Measurements from ENCODE around the gene AADAC.
"Not testable (repeated sequence)": the region's sequence is repeated elsewhere in the genome, so short reads cannot be mapped to it uniquely, and the experiment has no call there.

Gene AADAC

DNA sequence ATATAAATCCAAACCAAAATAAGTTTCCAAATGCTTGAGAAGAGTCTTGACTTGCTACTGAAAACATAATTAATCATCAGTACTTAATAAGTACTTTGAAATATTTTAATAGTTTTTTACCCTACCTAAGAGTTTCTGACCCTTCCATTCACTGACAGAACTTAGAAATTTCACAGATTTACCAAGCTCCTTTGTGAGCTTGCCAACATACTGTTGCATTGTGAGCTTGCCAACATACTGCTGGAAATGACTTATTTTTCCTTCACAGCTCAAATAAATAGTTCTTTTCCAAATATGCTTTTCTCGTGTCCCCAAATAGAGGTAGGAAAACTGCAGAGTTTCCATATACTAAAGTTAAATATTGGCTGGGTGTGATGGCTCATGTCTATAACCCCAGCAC lies 9.6 kb upstream of the AADAC start:
- Histone ChIP-seq H4K91ac (ENCODE audit: low read depth, low read length) (no peak overlapping the region), H3K27me3 (ENCODE audit: insufficient read depth, low read length) (no peaks in the 10 kb centered on the region), H3K79me1 (ENCODE audit: low read length) (no peaks in the 10 kb centered on the region), H2AK5ac (ENCODE audit: low read length) (no peak overlapping the region), H4K12ac (ENCODE audit: low read depth, low read length) (no peak overlapping the region), H3K4ac (ENCODE audit: low read depth, low read length) (no peak overlapping the region), H2BK12ac (ENCODE audit: low read length) (no peak overlapping the region), H3K9ac (ENCODE audit: low read length) (no peak overlapping the region), H4K8ac (ENCODE audit: low read depth, low read length) (no peak overlapping the region), H2BK5ac (ENCODE audit: low read depth, low read length, poor library complexity) (no peak overlapping the region), H3K18ac (ENCODE audit: low read length) (no peak overlapping the region), H3K79me2 (ENCODE audit: control insufficient read depth, insufficient read depth, low read length, poor library complexity) (no peaks in the 10 kb centered on the region), H3K4me2 (ENCODE audit: low read length) (no peak overlapping the region), H3K14ac (ENCODE audit: low read length) (no peak overlapping the region), H2BK120ac (ENCODE audit: insufficient read depth, low read length, poor library complexity) (no peak overlapping the region), H3K23ac (ENCODE audit: low read length) (no peak overlapping the region), H3K27ac (ENCODE audit: low read depth, low read length) (no peak overlapping the region), H3K36me3 (ENCODE audit: control insufficient read depth in 1 of 2, insufficient read depth in 2 of 2, low read length in 2 of 2) (no peaks in the 10 kb centered on the region), H2AFZ (ENCODE audit: insufficient read depth, low read length, poor library complexity) (no peak overlapping the region), H3K4me3 (ENCODE audit: low read depth, low read length) (no peak overlapping the region), H3K4me1 (ENCODE audit: control insufficient read depth in 1 of 2, insufficient read depth in 2 of 2, low read length in 2 of 2) (no peaks in the 10 kb centered on the region), H3K9me3 (ENCODE audit: insufficient read depth, low read depth, low read length) (peaks cover 5% of the 10 kb centered on the region)
- WGBS (ENCODE audit: extremely low coverage, insufficient coverage, insufficient read length), result no CpG with 5 or more reads among the region's 1 CpG
- DNase-seq, result no peak

- Histone ChIP-seq H3K18ac (ENCODE audit: low read length) (no peak overlapping the region), H2BK12ac (ENCODE audit: low read length) (no peak overlapping the region), H4K12ac (ENCODE audit: low read depth, low read length) (no peak overlapping the region), H3K79me1 (ENCODE audit: low read length) (no peaks in the 10 kb centered on the region), H3K27ac (ENCODE audit: low read depth, low read length) (no peak overlapping the region), H2BK5ac (ENCODE audit: low read depth, low read length, poor library complexity) (no peak overlapping the region), H3K4me2 (ENCODE audit: low read length) (no peak overlapping the region), H3K14ac (ENCODE audit: low read length) (no peak overlapping the region), H4K8ac (ENCODE audit: low read depth, low read length) (no peak overlapping the region), H3K36me3 (ENCODE audit: control insufficient read depth in 1 of 2, insufficient read depth in 2 of 2, low read length in 2 of 2) (no peaks in the 10 kb centered on the region), H2BK120ac (ENCODE audit: insufficient read depth, low read length, poor library complexity) (no peak overlapping the region), H4K91ac (ENCODE audit: low read depth, low read length) (no peak overlapping the region), H3K4me3 (ENCODE audit: low read depth, low read length) (no peak overlapping the region), H2AK5ac (ENCODE audit: low read length) (no peak overlapping the region), H3K9me3 (ENCODE audit: insufficient read depth, low read depth, low read length) (peaks cover 5% of the 10 kb centered on the region), H3K4ac (ENCODE audit: low read depth, low read length) (no peak overlapping the region), H3K23ac (ENCODE audit: low read length) (no peak overlapping the region), H3K27me3 (ENCODE audit: insufficient read depth, low read length) (no peaks in the 10 kb centered on the region), H3K79me2 (ENCODE audit: control insufficient read depth, insufficient read depth, low read length, poor library complexity) (no peaks in the 10 kb centered on the region), H3K4me1 (ENCODE audit: control insufficient read depth in 1 of 2, insufficient read depth in 2 of 2, low read length in 2 of 2) (no peaks in the 10 kb centered on the region), H2AFZ (ENCODE audit: insufficient read depth, low read length, poor library complexity) (no peak overlapping the region), H3K9ac (ENCODE audit: low read length) (no peak overlapping the region)
- DNase-seq, result no peak
- 100% methylated on average over 5 of the region's 15 CpGs for WGBS (ENCODE audit: extremely low coverage, insufficient coverage, insufficient read length)
Observed at GRCh38 chr3:151806838-151807237, 7.1 kb upstream of the AADAC start.

GRCh38 chr3:151808926-151809325 lies 5.0 kb upstream of the AADAC start:
- not testable (repeated sequence) for H2AK5ac ChIP-seq (ENCODE audit: low read length); H3K4ac ChIP-seq (ENCODE audit: low read depth, low read length); H3K4me1 ChIP-seq (ENCODE audit: control insufficient read depth in 1 of 2, insufficient read depth in 2 of 2, low read length in 2 of 2); H4K12ac ChIP-seq (ENCODE audit: low read depth, low read length); H3K27me3 ChIP-seq (ENCODE audit: insufficient read depth, low read length); H2BK5ac ChIP-seq (ENCODE audit: low read depth, low read length, poor library complexity); H4K91ac ChIP-seq (ENCODE audit: low read depth, low read length); H3K4me3 ChIP-seq (ENCODE audit: low read depth, low read length); H3K9ac ChIP-seq (ENCODE audit: low read length); H2AFZ ChIP-seq (ENCODE audit: insufficient read depth, low read length, poor library complexity); H3K79me1 ChIP-seq (ENCODE audit: low read length); H3K18ac ChIP-seq (ENCODE audit: low read length); H3K14ac ChIP-seq (ENCODE audit: low read length); H3K23ac ChIP-seq (ENCODE audit: low read length); H3K79me2 ChIP-seq (ENCODE audit: control insufficient read depth, insufficient read depth, low read length, poor library complexity); H2BK120ac ChIP-seq (ENCODE audit: insufficient read depth, low read length, poor library complexity); H3K4me2 ChIP-seq (ENCODE audit: low read length); H4K8ac ChIP-seq (ENCODE audit: low read depth, low read length); H3K36me3 ChIP-seq (ENCODE audit: control insufficient read depth in 1 of 2, insufficient read depth in 2 of 2, low read length in 2 of 2); H3K9me3 ChIP-seq (ENCODE audit: insufficient read depth, low read depth, low read length); H2BK12ac ChIP-seq (ENCODE audit: low read length); H3K27ac ChIP-seq (ENCODE audit: low read depth, low read length)
- WGBS (ENCODE audit: extremely low coverage, insufficient coverage, insufficient read length), result no CpG with 5 or more reads among the region's 3 CpGs
- peak in 1 of 2 donors; percentile 56 for DNase-seq

- WGBS (ENCODE audit: extremely low coverage, insufficient coverage, insufficient read length), result no CpG with 5 or more reads among the region's 2 CpGs
- Histone ChIP-seq H3K9me3 (ENCODE audit: insufficient read depth, low read depth, low read length) (peaks cover 6% of the 10 kb centered on the region), H3K27me3 (ENCODE audit: insufficient read depth, low read length) (no peaks in the 10 kb centered on the region)
Observed at GRCh38 chr3:151811474-151811873, 2.4 kb upstream of the AADAC start.

More at GRCh38 chr3:151811474-151811873, 2.4 kb upstream of the AADAC start:
- no peak overlapping the region for H3K4ac ChIP-seq (ENCODE audit: low read depth, low read length)
- no peak overlapping the region for H4K12ac ChIP-seq (ENCODE audit: low read depth, low read length)
- H2AK5ac ChIP-seq (ENCODE audit: low read length), result no peak overlapping the region
- H3K36me3 ChIP-seq (ENCODE audit: control insufficient read depth in 1 of 2, insufficient read depth in 2 of 2, low read length in 2 of 2), result no peaks in the 10 kb centered on the region
- H3K4me1 ChIP-seq (ENCODE audit: control insufficient read depth in 1 of 2, insufficient read depth in 2 of 2, low read length in 2 of 2), result no peaks in the 10 kb centered on the region
- no peak overlapping the region for H3K14ac ChIP-seq (ENCODE audit: low read length)
- H3K18ac ChIP-seq (ENCODE audit: low read length), result no peak overlapping the region
- no peak overlapping the region for H4K91ac ChIP-seq (ENCODE audit: low read depth, low read length)
- H3K9ac ChIP-seq (ENCODE audit: low read length), result no peak overlapping the region
- no peaks in the 10 kb centered on the region for H3K79me2 ChIP-seq (ENCODE audit: control insufficient read depth, insufficient read depth, low read length, poor library complexity)
- no peak for DNase-seq
- no peak overlapping the region for H3K4me3 ChIP-seq (ENCODE audit: low read depth, low read length)
- no peak overlapping the region for H4K8ac ChIP-seq (ENCODE audit: low read depth, low read length)
- no peak overlapping the region for H2BK5ac ChIP-seq (ENCODE audit: low read depth, low read length, poor library complexity)
- no peak overlapping the region for H2AFZ ChIP-seq (ENCODE audit: insufficient read depth, low read length, poor library complexity)
- no peak overlapping the region for H2BK12ac ChIP-seq (ENCODE audit: low read length)
- H2BK120ac ChIP-seq (ENCODE audit: insufficient read depth, low read length, poor library complexity), result no peak overlapping the region
- no peak overlapping the region for H3K23ac ChIP-seq (ENCODE audit: low read length)
- no peak overlapping the region for H3K27ac ChIP-seq (ENCODE audit: low read depth, low read length)
- H3K4me2 ChIP-seq (ENCODE audit: low read length), result no peak overlapping the region
- H3K79me1 ChIP-seq (ENCODE audit: low read length), result no peaks in the 10 kb centered on the region
